IMR-90 (cell line): ENCODE data around the gene IQCK. TPM values are rescaled to one million over a fixed set of nuclear protein-coding genes. Genes with fewer than 3 reads are reported as not detected.
A peak's percentile ranks its signal among the peaks of the same experiment; 100 is the strongest.

Experiments used
- ATAC-seq: fragments of 200-7000 bp; cut with Tn5 transposase; 2 replicates; pipeline ENCODE4 v1.9.1; 2020; ENCODE audit warnings: low read depth, mild to moderate bottlenecking, moderate library complexity
- BruUV-seq: library from RNA; stranded (reverse); fragments of 400-500 nt; replicated peaks from 2 replicates; lab custom pipeline; 2021; lab: Mats Ljungman, UMichigan
- CTCF ChIA-PET: fragments of 300-600 bp; formaldehyde crosslinking; extraction: SDS; loops from one replicate; lab custom pipeline; 2021; ENCODE audit warnings: antibody characterized with exemption; lab: Yijun Ruan, JAX
- POLR2A ChIA-PET: fragments of 300-600 bp; sonication (Branson Sonifier 250); formaldehyde crosslinking; loops from one replicate; lab custom pipeline; 2022; ENCODE audit warnings: antibody characterized with exemption; ENCODE audit not compliant: unreplicated experiment; lab: Charles Lee
- DNase-seq: peaks from one replicate; pipeline ENCODE4 v3.0.0; 2013
- H2AFZ ChIP-seq: replicated peaks from 2 replicates; pipeline ENCODE3; 2013; ENCODE audit warnings: low read length, mild to moderate bottlenecking; ENCODE audit not compliant: poor library complexity
- H2AK5ac ChIP-seq: 2 replicates; pipeline ENCODE4 v1.6.1; 2013; ENCODE audit warnings: low read depth, low read length, inconsistent platforms
- H2AK9ac ChIP-seq: replicated peaks from 2 replicates; pipeline ENCODE3; 2013; ENCODE audit warnings: mild to moderate bottlenecking, low read depth, low read length, moderate library complexity; ENCODE audit not compliant: poor library complexity
- H2BK120ac ChIP-seq: 2 replicates; pipeline ENCODE4 v1.6.1; 2013; ENCODE audit warnings: low read depth, low read length, inconsistent platforms
- H2BK15ac ChIP-seq: 3 replicates; pipeline ENCODE4 v1.6.1; 2013; ENCODE audit warnings: low read depth, low read length, inconsistent platforms
- H2BK20ac ChIP-seq: 2 replicates; pipeline ENCODE4 v1.6.1; 2013; ENCODE audit warnings: low read depth, mild to moderate bottlenecking, inconsistent platforms, low read length, moderate library complexity
- H2BK5ac ChIP-seq: 2 replicates; pipeline ENCODE4 v1.6.1; 2013; ENCODE audit warnings: mild to moderate bottlenecking, low read depth, low read length, inconsistent platforms; ENCODE audit not compliant: poor library complexity, severe bottlenecking
- H3K14ac ChIP-seq: replicated peaks from 2 replicates; pipeline ENCODE4 v1.6.1; 2013; ENCODE audit warnings: low read depth, low read length, inconsistent platforms
- H3K18ac ChIP-seq: 2 replicates; pipeline ENCODE4 v1.6.1; 2013; ENCODE audit warnings: low read depth, low read length, control low read depth
- H3K23ac ChIP-seq: 2 replicates; pipeline ENCODE4 v1.6.1; 2013; ENCODE audit warnings: low read depth, low read length, inconsistent platforms
- H3K27ac ChIP-seq: 2 replicates; pipeline ENCODE4 v1.5.1; 2013; ENCODE audit warnings: mild to moderate bottlenecking, control low read depth, low read length; ENCODE audit not compliant: insufficient read depth
- H3K27me3 ChIP-seq: 2 replicates; pipeline ENCODE4 v1.6.1; 2013; ENCODE audit warnings: low read length; ENCODE audit not compliant: control insufficient read depth, insufficient read depth
- H3K36me3 ChIP-seq: 2 replicates; pipeline ENCODE4 v1.6.1; 2013; ENCODE audit warnings: low read length, mixed read lengths; ENCODE audit not compliant: control insufficient read depth, insufficient read depth
- H3K4ac ChIP-seq: 2 replicates; pipeline ENCODE4 v1.6.1; 2013; ENCODE audit warnings: low read depth, low read length, inconsistent platforms
- H3K4me1 ChIP-seq: 2 replicates; pipeline ENCODE4 v1.6.1; 2013; ENCODE audit warnings: low read length, mixed read lengths; ENCODE audit not compliant: control insufficient read depth, insufficient read depth
- H3K4me2 ChIP-seq: 2 replicates; pipeline ENCODE4 v1.6.1; 2013; ENCODE audit warnings: low read depth, mild to moderate bottlenecking, control low read depth, low read length, moderate library complexity
- H3K4me3 ChIP-seq: 2 replicates; pipeline ENCODE4 v1.5.1; 2013; ENCODE audit warnings: low read depth, mild to moderate bottlenecking, control low read depth, low read length, moderate library complexity; ENCODE audit not compliant: insufficient read depth
- H3K56ac ChIP-seq: 2 replicates; pipeline ENCODE4 v1.6.1; 2013; ENCODE audit warnings: low read length, inconsistent platforms; ENCODE audit not compliant: insufficient read depth; ENCODE audit errors: extremely low read depth
- H3K79me1 ChIP-seq, 2 experiments: 2 replicates each; pipeline ENCODE4 v1.6.1; 2013; ENCODE audit warnings: low read length in 2 of 2, inconsistent platforms in 1 of 2, low read depth in 1 of 2
- H3K9ac ChIP-seq: 2 replicates; pipeline ENCODE4 v1.6.1; 2013; ENCODE audit warnings: low read depth, low read length, control low read depth
- H3K9me1 ChIP-seq: 2 replicates; pipeline ENCODE4 v1.6.1; 2013; ENCODE audit warnings: low read length, inconsistent platforms; ENCODE audit not compliant: insufficient read depth
- H3K9me3 ChIP-seq: 2 replicates; pipeline ENCODE4 v1.6.1; 2013; ENCODE audit warnings: low read length; ENCODE audit not compliant: control insufficient read depth, insufficient read depth
- H4K20me1 ChIP-seq: 2 replicates; pipeline ENCODE4 v1.6.1; 2013; ENCODE audit warnings: low read length, inconsistent platforms; ENCODE audit not compliant: insufficient read depth
- H4K5ac ChIP-seq: 2 replicates; pipeline ENCODE4 v1.6.1; 2013; ENCODE audit warnings: mild to moderate bottlenecking, low read depth, low read length, control low read depth
- H4K8ac ChIP-seq, 2 experiments: 2 replicates each; pipeline ENCODE4 v1.6.1; 2013; ENCODE audit warnings: low read depth in 2 of 2, low read length in 2 of 2, control low read depth in 1 of 2, inconsistent platforms in 1 of 2
- H4K91ac ChIP-seq: 2 replicates; pipeline ENCODE4 v1.6.1; 2013; ENCODE audit warnings: low read depth, low read length, inconsistent platforms; ENCODE audit not compliant: insufficient read depth
- CEBPB ChIP-seq: IDR thresholded peaks from 2 replicates; pipeline ENCODE4 v1.6.1; 2012; ENCODE audit warnings: low read depth, low read length, improper control_type of control experiment
- MAFK ChIP-seq: IDR thresholded peaks from 2 replicates; pipeline ENCODE4 v1.6.1; 2012; ENCODE audit warnings: low read depth, low read length, improper control_type of control experiment
- NFE2L2 ChIP-seq: fragments of 150-350 bp; IDR thresholded peaks from 2 replicates; pipeline ENCODE4 v1.6.1; 2016; ENCODE audit warnings: low read depth, mild to moderate bottlenecking, low read length
- RCOR1 ChIP-seq: IDR thresholded peaks from 2 replicates; pipeline ENCODE4 v1.6.1; 2012; ENCODE audit warnings: mild to moderate bottlenecking, low read length, improper control_type of control experiment; ENCODE audit not compliant: insufficient replicate concordance
- WGBS, 2 experiments: methylation state at CpG; one replicate each; pipeline versions ENCODE4 v1.1.5 to v1.1.7; 2013; ENCODE audit warnings: missing lambda C conversion rate in 2 of 2; ENCODE audit not compliant: insufficient read length in 1 of 2; ENCODE audit errors: extremely low coverage in 2 of 2; 5-methylcytosine and 5-hydroxymethylcytosine counted together
- dilution Hi-C: fragments of 300-500 bp; cut with HindIII; formaldehyde crosslinking; loops from one replicate; pipeline ENCODE4 v1.14.3; 2018; ENCODE audit warnings: low sequenced_read_pairs; ENCODE audit not compliant: unreplicated experiment
- in situ Hi-C: fragments of 300-500 bp; cut with MboI; formaldehyde crosslinking; loops from 3 replicates; pipeline ENCODE4 v1.14.3; 2019; ENCODE audit warnings: low sequenced_read_pairs, inconsistent platforms, mixed read lengths
- intact Hi-C: fragments of 100-400 bp; cut with micrococcal nuclease; formaldehyde crosslinking; loops from 2 replicates; pipeline ENCODE4 v1.10.0; 2022
- polyA plus RNA-seq, 3 experiments: library from polyadenylated mRNA; depleted of rRNA; stranded (reverse); fragments of >200 nt; gene quantifications; 2 replicates each; pipeline ENCODE4 v1.2.3, GENCODE V29; 2012; ENCODE audit warnings: low replicate concordance in 1 of 3
- total RNA-seq: library from RNA; depleted of rRNA; stranded (reverse); fragments of >200 nt; gene quantifications from 2 replicates; pipeline ENCODE4 v1.2.3, GENCODE V29; 2012

IQCK gene
- total and polyA plus RNA-seq, 2 of the 4 experiments (the other 2 are of a cell fraction) = 4.1 to 5.4 TPM

- H4K20me1 ChIP-seq = no peaks in the 10 kb centered on the region
- peak; percentile 31; the same call in 1 of the 2 replicates for TF ChIP-seq CEBPB
- TF ChIP-seq NFE2L2 = no peak
- peak; percentile 69 for TF ChIP-seq MAFK
- peak; percentile 35 for TF ChIP-seq RCOR1
- peak overlapping the region; percentile 93; the same call in 1 of the 3 replicates for H2BK15ac ChIP-seq
- peak overlapping the region; percentile 96 for H3K4ac ChIP-seq
- peak overlapping the region; percentile 76 for H3K56ac ChIP-seq
- no TSS peak for BruUV-seq
- peaks cover 8% of the 10 kb centered on the region for H3K9me1 ChIP-seq
- in situ Hi-C loops (no loop called here), dilution Hi-C loops (no loop called here), intact Hi-C loops (no loop called here)
- peak overlapping the region; percentile 70 for H2AFZ ChIP-seq
- H2BK120ac ChIP-seq = peak overlapping the region; percentile 99
- H3K18ac ChIP-seq = peak overlapping the region; percentile 83
- H3K27ac ChIP-seq = peak overlapping the region; percentile 89
- H3K9ac ChIP-seq = no peak overlapping the region
- H3K4me2 ChIP-seq = peak overlapping the region; percentile 88
- ChIA-PET POLR2A (no interaction called here), CTCF (no interaction called here)
- peaks cover under 1% of the 10 kb centered on the region; the same call in 1 of the 2 replicates for H3K9me3 ChIP-seq
- H3K23ac ChIP-seq = peak overlapping the region; percentile 75
- 84% methylated on average over 5 of the region's 13 CpGs; no CpG with 5 or more reads in 1 of the 2 experiments for WGBS, 2 experiments
- no peaks in the 10 kb centered on the region for H3K36me3 ChIP-seq
- ATAC-seq (peak; percentile 83), DNase-seq (peak; percentile 95)
- H3K79me1 ChIP-seq = no peaks in the 10 kb centered on the region
- H3K27me3 ChIP-seq = no peaks in the 10 kb centered on the region
- peak overlapping the region; percentile 90 for H2AK9ac ChIP-seq
- peak overlapping the region; percentile 70 for H4K5ac ChIP-seq
- H2BK5ac ChIP-seq = peak overlapping the region; percentile 99
- H2BK20ac ChIP-seq = peak overlapping the region; percentile 100
- peak overlapping the region in 1 of 2 experiments; percentile 93; a peak in 2 of 4 replicates for H4K8ac ChIP-seq
- H3K4me3 ChIP-seq = no peak overlapping the region
- peak overlapping the region; percentile 97 for H4K91ac ChIP-seq
- H3K4me1 ChIP-seq = peaks cover 13% of the 10 kb centered on the region
- peak overlapping the region; percentile 86 for H3K14ac ChIP-seq
- H2AK5ac ChIP-seq = peak overlapping the region; percentile 96
Observed at GRCh38 chr16:19810817-19811731, 93.0 kb downstream of the IQCK start.
